NCI-H2196 (cell line): Measurements from ENCODE around the gene BRD3.

Source experiments
- DNase-seq: peaks from one replicate; lab custom pipeline; 2025; ENCODE audit not compliant: unreplicated experiment; lab: John Stamatoyannopoulos, UW

The BRD3 gene

GRCh38 chr9:134039386-134040175 is 28.2 kb downstream of the BRD3 start:
- DNase-seq, result no peak

GRCh38 chr9:134037641-134038040 is 30.2 kb downstream of the BRD3 start:
- no peak for DNase-seq

GRCh38 chr9:134036130-134036529 is 31.7 kb downstream of the BRD3 start:
- DNase-seq, result no peak

- no peak for DNase-seq
These were observed 32.5 kb downstream of the BRD3 start for GRCh38 chr9:134035041-134036039.

GRCh38 chr9:134034215-134035040 is 33.4 kb downstream of the BRD3 start:
- DNase-seq, result no peak

- no peak for DNase-seq
These were observed 34.2 kb downstream of the BRD3 start for GRCh38 chr9:134033516-134034214.

GRCh38 chr9:134032456-134033222 is 35.2 kb downstream of the BRD3 start:
- DNase-seq, result no peak

GRCh38 chr9:134031783-134032182 is 36.0 kb downstream of the BRD3 start:
- DNase-seq, result no peak

- DNase-seq, result no peak
These were observed 36.9 kb downstream of the BRD3 start for GRCh38 chr9:134030821-134031470.

GRCh38 chr9:134029248-134030226 is 38.3 kb downstream of the BRD3 start:
- no peak for DNase-seq

- no peak for DNase-seq
These were observed 39.1 kb downstream of the BRD3 start for GRCh38 chr9:134028575-134029247.

- DNase-seq, result no peak
These were observed 39.8 kb downstream of the BRD3 start for GRCh38 chr9:134028076-134028475.

- no peak for DNase-seq
These were observed 40.3 kb downstream of the BRD3 start for GRCh38 chr9:134027561-134027960.

- DNase-seq, result no peak
These were observed 40.8 kb downstream of the BRD3 start for GRCh38 chr9:134026981-134027380.

GRCh38 chr9:134026581-134026980 is 41.2 kb downstream of the BRD3 start:
- DNase-seq, result no peak

- DNase-seq, result peak; percentile 10
These were observed 42.0 kb downstream of the BRD3 start for GRCh38 chr9:134025606-134026541.
